ENCODE measurements around the gene DHRS9. TPM values are rescaled to one million over a fixed set of nuclear protein-coding genes. Genes with fewer than 3 reads are reported as not detected.

DHRS9 gene
- total and polyA plus RNA-seq, 12 donors, result 0.09 to 1.7 (median 0.39) TPM; not detected in 5

DNA sequence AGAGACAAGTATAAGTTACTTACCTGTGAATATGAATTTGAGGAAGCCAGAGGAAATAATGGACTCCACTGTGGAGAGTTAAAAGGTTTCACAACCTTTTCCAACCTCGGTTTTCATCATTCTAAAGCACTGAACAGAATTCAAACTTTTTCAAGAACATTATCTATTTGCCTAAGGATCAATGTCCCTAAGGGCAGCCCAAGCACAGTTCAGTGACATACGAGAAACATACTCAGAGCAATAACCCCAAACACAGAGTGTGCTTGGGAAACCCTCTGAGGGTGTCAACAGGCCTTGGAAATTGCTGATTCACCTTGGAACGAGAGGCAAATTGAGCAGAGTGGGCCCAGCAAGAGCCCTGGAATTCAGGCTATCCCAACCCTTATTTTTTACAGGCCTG lies 38.2 kb upstream of the DHRS9 start, which contains the start of gene ABCB11:
ABCB11 (minus strand) TSS at position 123 of the 400 bp plus-strand sequence. CDS start 13,199 bp downstream, outside the sequence.
- DNase-seq, result no peak
- no peaks in the 10 kb centered on the region for H3K36me3 ChIP-seq (replicated peaks in 1 of 2)
- WGBS, 4 donors, result 51 to 60% (median 56%) methylated on average over 3 of the region's 3 CpGs
- no peaks in the 10 kb centered on the region for H3K9me3 ChIP-seq (replicated peaks in 1 of 3)
- no peaks in the 10 kb centered on the region for H3K27me3 ChIP-seq
- TF ChIP-seq, protein P1, sequence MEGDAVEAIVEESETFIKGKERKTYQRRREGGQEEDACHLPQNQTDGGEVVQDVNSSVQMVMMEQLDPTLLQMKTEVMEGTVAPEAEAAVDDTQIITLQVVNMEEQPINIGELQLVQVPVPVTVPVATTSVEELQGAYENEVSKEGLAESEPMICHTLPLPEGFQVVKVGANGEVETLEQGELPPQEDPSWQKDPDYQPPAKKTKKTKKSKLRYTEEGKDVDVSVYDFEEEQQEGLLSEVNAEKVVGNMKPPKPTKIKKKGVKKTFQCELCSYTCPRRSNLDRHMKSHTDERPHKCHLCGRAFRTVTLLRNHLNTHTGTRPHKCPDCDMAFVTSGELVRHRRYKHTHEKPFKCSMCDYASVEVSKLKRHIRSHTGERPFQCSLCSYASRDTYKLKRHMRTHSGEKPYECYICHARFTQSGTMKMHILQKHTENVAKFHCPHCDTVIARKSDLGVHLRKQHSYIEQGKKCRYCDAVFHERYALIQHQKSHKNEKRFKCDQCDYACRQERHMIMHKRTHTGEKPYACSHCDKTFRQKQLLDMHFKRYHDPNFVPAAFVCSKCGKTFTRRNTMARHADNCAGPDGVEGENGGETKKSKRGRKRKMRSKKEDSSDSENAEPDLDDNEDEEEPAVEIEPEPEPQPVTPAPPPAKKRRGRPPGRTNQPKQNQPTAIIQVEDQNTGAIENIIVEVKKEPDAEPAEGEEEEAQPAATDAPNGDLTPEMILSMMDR (IDR thresholded peaks at IDR 0.05), result no peak
- no peak for TF ChIP-seq POLR2A (IDR thresholded peaks at IDR 0.05)
- H3K4me3 ChIP-seq, result no peak within 1 kb of the TSS
- intact Hi-C loops (cut with DNase I), result no loop called here
- H3K4me1 ChIP-seq (replicated peaks in 1 of 2), result no peaks in the 10 kb centered on the region
- H3K27ac ChIP-seq, result no peak within 1 kb of the TSS

DNA sequence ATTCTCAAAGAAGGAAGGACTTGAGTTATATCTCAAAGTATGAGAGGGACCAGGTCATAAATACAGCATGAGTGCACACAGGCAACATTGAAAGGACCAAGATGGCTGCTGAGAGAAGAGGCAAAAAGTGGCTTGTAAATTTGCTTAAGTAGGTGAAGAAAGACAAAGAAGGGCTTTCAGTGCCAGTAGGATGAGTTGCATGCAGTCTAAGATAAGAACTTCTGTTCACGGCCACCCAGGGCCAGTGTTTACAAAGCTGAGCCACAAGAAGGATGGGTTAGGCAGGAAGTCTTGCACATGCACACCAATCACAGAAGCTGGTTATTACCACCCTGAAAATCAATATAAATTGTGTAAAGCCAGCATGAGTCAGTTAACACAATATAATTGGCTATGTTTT lies 35.1 kb upstream of the DHRS9 start:
- Histone ChIP-seq H3K27me3 (no peaks in the 10 kb centered on the region), H3K36me3 (replicated peaks in 1 of 2) (no peaks in the 10 kb centered on the region), H3K9me3 (replicated peaks in 1 of 3) (no peaks in the 10 kb centered on the region), H3K27ac (no peak overlapping the region), H3K4me3 (no peak overlapping the region), H3K4me1 (replicated peaks in 1 of 2) (no peaks in the 10 kb centered on the region)
- TF ChIP-seq, protein P1 (IDR thresholded peaks at IDR 0.05), result no peak
- TF ChIP-seq POLR2A (IDR thresholded peaks at IDR 0.05), result no peak
- WGBS, 4 donors, result 29 to 38% (median 33%) methylated on average over 1 of the region's 1 CpG
- intact Hi-C loops (cut with DNase I), result no loop called here
- DNase-seq, result no peak

DNA sequence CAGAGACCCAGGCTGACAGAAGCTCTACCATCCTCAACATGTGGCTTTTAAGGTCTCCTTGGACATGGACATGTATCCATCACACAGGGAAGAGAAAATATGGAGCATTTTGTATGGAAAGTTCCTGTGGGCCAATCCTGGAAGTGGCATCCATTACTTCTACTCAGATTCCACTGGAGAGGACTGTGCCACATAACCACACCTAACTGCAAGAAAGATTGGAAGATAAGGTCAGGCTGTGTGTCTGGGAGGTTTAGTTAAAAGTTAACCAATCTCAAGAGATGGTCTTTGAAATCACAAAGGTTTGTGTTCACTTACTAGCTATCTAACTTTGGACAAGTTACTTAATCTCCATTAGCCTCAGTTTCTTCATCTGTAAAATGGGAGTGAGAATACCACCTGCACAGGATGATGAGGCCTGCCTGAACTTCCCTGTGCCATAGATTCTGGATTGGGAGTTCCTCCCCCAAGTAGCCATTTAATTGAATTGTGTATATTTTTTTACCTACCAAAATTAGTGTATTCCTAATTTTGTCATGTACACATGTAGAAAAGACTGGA lies 34.3 kb upstream of the DHRS9 start:
- Histone ChIP-seq H3K9me3 (replicated peaks in 1 of 3) (no peaks in the 10 kb centered on the region), H3K27me3 (no peaks in the 10 kb centered on the region), H3K4me1 (replicated peaks in 1 of 2) (no peaks in the 10 kb centered on the region), H3K4me3 (no peak overlapping the region), H3K27ac (no peak overlapping the region), H3K36me3 (replicated peaks in 1 of 2) (no peaks in the 10 kb centered on the region)
- intact Hi-C loops (cut with DNase I), result no loop called here
- DNase-seq, result no peak
- TF ChIP-seq, protein P1 (IDR thresholded peaks at IDR 0.05), result no peak
- TF ChIP-seq POLR2A (IDR thresholded peaks at IDR 0.05), result no peak

DNA sequence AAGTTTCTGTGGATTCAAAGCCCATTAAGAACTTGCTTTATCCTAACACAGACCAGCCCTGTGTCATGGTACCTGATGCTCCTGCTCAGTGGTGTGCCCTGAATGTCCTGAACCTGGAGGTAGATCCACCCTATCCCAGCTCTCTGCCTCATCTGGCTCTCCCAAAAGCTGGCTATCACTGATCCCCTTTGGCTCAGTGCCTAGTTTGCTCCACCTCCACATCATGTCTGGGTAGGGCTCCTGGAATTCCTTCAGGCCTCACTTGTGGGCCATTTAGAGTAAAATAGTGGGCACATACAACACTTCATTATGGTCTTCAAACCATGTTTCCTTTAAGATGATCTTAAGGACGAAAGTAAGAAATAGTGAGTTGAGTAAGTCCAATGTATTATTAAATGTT lies 33.5 kb upstream of the DHRS9 start:
- Histone ChIP-seq H3K36me3 (replicated peaks in 1 of 2) (no peaks in the 10 kb centered on the region), H3K4me3 (no peak overlapping the region), H3K27me3 (no peaks in the 10 kb centered on the region), H3K9me3 (replicated peaks in 1 of 3) (no peaks in the 10 kb centered on the region), H3K4me1 (replicated peaks in 1 of 2) (no peaks in the 10 kb centered on the region), H3K27ac (no peak overlapping the region)
- no peak for DNase-seq
- intact Hi-C loops (cut with DNase I), result no loop called here
- TF ChIP-seq, protein P1 (IDR thresholded peaks at IDR 0.05), result no peak
- no peak for TF ChIP-seq POLR2A (IDR thresholded peaks at IDR 0.05)
- 68 to 85% (median 73%) methylated on average over 1 of the region's 1 CpG for WGBS, 4 donors
